OCI-LY3 (cell line): ENCODE measurements around the gene SPDL1.

Experiments used
- H2AFZ ChIP-seq: fragments of 200-600, 300-600 bp; shearing (Covaris generic); 2 replicates; pipeline ENCODE4 v1.6.0; 2014; ENCODE audit warnings: antibody characterized with exemption, low read depth, low read length
- H3K27ac ChIP-seq: fragments of 200-600, 300-600 bp; sonication (generic); 2 replicates; pipeline ENCODE4 v1.5.1; 2014; ENCODE audit warnings: mild to moderate bottlenecking, low read length, moderate library complexity, mixed read lengths
- H3K27me3 ChIP-seq: fragments of 200-600, 300-600 bp; sonication (generic); 2 replicates; pipeline ENCODE4 v1.6.1; 2014; ENCODE audit warnings: low read depth, low read length, mixed read lengths
- H3K36me3 ChIP-seq: fragments of 200-600, 300-600 bp; sonication (generic); replicated peaks from 2 replicates; pipeline ENCODE3; 2014; ENCODE audit warnings: low read depth, low read length, mixed read lengths
- H3K4me1 ChIP-seq: fragments of 300-600, 200-600 bp; sonication (generic); 2 replicates; pipeline ENCODE4 v1.6.1; 2014; ENCODE audit warnings: low read length, mixed read lengths
- H3K4me2 ChIP-seq: fragments of 200-600, 300-600 bp; sonication (generic); 2 replicates; pipeline ENCODE4 v1.6.1; 2014; ENCODE audit warnings: low read length, mixed read lengths
- H3K4me3 ChIP-seq: fragments of 300-600, 200-600 bp; sonication (generic); 2 replicates; pipeline ENCODE4 v1.5.1; 2014; ENCODE audit warnings: antibody characterized with exemption, mild to moderate bottlenecking, low read length, moderate library complexity
- H3K79me2 ChIP-seq: fragments of 300-600, 200-600 bp; shearing (Covaris generic); 2 replicates; pipeline ENCODE4 v1.6.1; 2014; ENCODE audit warnings: mild to moderate bottlenecking, low read length, mixed read lengths
- H3K9ac ChIP-seq: fragments of 300-600, 200-600 bp; shearing (Covaris generic); 2 replicates; pipeline ENCODE4 v1.6.0; 2014; ENCODE audit warnings: mild to moderate bottlenecking, low read length, moderate library complexity
- H3K9me3 ChIP-seq: fragments of 200-600, 300-600 bp; shearing (Covaris generic); 2 replicates; pipeline ENCODE4 v1.6.1; 2014; ENCODE audit warnings: low read length, mixed read lengths; ENCODE audit not compliant: insufficient read depth
- H4K20me1 ChIP-seq: fragments of 200-600, 300-600 bp; sonication (generic); 2 replicates; pipeline ENCODE4 v1.6.1; 2016; ENCODE audit warnings: low read length, mixed read lengths; ENCODE audit not compliant: insufficient read depth
- EZH2phosphoT487 ChIP-seq: fragments of 200-600 bp; shearing (Covaris generic); IDR thresholded peaks from 2 replicates; pipeline ENCODE4 v1.6.1; 2018; ENCODE audit warnings: antibody characterized with exemption, mixed run types, low read depth
- TF ChIP-seq, protein P1 (sequence below): fragments of 200-600, 300-600 bp; sonication (generic); IDR thresholded peaks from 2 replicates; pipeline ENCODE4 v1.5.1; 2014; ENCODE audit warnings: antibody characterized with exemption, low read length, low read depth

SPDL1 gene

GRCh38 chr5:169546346-169546745 is 37.2 kb upstream of the SPDL1 start:
- Histone ChIP-seq H3K4me3 (no peak overlapping the region), H3K79me2 (no peaks in the 10 kb centered on the region), H3K27me3 (peaks cover 72% of the 10 kb centered on the region), H2AFZ (no peak overlapping the region), H3K27ac (no peak overlapping the region), H3K4me2 (no peak overlapping the region), H3K9ac (no peak overlapping the region), H4K20me1 (no peaks in the 10 kb centered on the region), H3K4me1 (peaks cover 11% of the 10 kb centered on the region), H3K9me3 (peaks cover 3% of the 10 kb centered on the region; the same call in 1 of the 2 replicates), H3K36me3 (no peaks in the 10 kb centered on the region)
- TF ChIP-seq EZH2phosphoT487, result no peak
- TF ChIP-seq, protein P1, sequence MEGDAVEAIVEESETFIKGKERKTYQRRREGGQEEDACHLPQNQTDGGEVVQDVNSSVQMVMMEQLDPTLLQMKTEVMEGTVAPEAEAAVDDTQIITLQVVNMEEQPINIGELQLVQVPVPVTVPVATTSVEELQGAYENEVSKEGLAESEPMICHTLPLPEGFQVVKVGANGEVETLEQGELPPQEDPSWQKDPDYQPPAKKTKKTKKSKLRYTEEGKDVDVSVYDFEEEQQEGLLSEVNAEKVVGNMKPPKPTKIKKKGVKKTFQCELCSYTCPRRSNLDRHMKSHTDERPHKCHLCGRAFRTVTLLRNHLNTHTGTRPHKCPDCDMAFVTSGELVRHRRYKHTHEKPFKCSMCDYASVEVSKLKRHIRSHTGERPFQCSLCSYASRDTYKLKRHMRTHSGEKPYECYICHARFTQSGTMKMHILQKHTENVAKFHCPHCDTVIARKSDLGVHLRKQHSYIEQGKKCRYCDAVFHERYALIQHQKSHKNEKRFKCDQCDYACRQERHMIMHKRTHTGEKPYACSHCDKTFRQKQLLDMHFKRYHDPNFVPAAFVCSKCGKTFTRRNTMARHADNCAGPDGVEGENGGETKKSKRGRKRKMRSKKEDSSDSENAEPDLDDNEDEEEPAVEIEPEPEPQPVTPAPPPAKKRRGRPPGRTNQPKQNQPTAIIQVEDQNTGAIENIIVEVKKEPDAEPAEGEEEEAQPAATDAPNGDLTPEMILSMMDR, result no peak

DNA sequence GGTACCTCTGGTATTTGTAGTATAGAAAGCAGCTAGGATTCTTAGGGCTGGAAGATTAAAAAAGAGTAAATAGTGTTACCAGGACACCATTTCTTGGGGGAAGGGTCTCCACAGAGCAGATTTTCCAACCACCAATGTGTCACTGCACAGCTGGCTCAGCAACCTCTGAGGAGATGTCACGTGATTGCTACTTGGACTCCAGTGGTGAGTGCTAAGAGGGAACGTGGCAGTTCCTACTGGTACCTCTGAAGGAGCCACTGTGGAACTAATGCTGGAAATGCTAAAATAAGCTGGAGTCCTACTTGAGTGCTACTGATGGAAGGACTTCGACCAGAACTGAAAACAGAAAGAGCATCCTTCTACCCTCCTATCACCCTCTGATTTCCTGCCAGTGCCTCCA is 36.1 kb upstream of the SPDL1 start:
- Histone ChIP-seq H2AFZ (no peak overlapping the region), H3K27ac (no peak overlapping the region), H3K27me3 (peaks cover 77% of the 10 kb centered on the region), H3K4me3 (no peak overlapping the region), H3K9me3 (no peaks in the 10 kb centered on the region), H3K36me3 (no peaks in the 10 kb centered on the region), H3K79me2 (no peaks in the 10 kb centered on the region), H4K20me1 (no peaks in the 10 kb centered on the region), H3K9ac (no peak overlapping the region), H3K4me1 (peaks cover 20% of the 10 kb centered on the region), H3K4me2 (no peak overlapping the region)
- TF ChIP-seq, protein P1, result no peak
- TF ChIP-seq EZH2phosphoT487, result no peak

- H3K27me3 ChIP-seq, result peaks cover 74% of the 10 kb centered on the region
- H3K9ac ChIP-seq, result no peak overlapping the region
- no peaks in the 10 kb centered on the region for H4K20me1 ChIP-seq
- no peaks in the 10 kb centered on the region for H3K9me3 ChIP-seq
- peaks cover 20% of the 10 kb centered on the region for H3K4me1 ChIP-seq
- H3K36me3 ChIP-seq, result no peaks in the 10 kb centered on the region
- TF ChIP-seq, protein P1, result peak; percentile 60
- no peak for TF ChIP-seq EZH2phosphoT487
- no peak overlapping the region for H2AFZ ChIP-seq
- H3K79me2 ChIP-seq, result no peaks in the 10 kb centered on the region
- no peak overlapping the region for H3K4me3 ChIP-seq
- no peak overlapping the region for H3K27ac ChIP-seq
- no peak overlapping the region for H3K4me2 ChIP-seq
These were observed 35.3 kb upstream of the SPDL1 start for GRCh38 chr5:169548315-169548714.

DNA sequence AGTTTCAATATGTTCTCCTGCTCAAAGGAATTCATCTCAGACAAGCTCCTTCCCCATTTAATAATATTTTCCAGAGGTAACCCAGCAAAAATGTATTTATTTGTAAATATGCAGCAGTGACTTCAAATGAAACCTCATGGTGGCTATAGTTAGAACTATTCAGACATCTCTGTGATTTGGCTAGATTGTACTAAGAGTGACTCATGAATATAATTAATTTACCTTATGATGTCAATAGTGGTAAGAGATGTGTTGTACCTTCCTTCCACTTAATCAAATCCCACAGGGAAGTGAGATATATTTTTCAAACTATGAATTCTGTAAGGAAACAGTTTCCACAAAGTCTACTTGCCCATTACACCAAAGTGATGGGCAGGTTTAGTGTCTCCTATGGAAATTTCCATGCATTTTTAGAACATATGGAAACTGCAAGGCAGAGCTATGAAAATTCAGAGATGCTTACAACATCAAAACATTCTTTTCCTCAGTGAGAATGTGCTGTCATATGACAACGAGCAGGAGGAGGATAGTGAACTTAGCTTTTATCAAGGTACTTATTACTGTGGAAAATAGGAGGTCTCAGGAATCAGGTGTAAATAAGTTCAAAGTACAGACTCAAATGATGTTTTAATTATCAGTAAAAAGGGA is 34.0 kb upstream of the SPDL1 start:
- Histone ChIP-seq H4K20me1 (no peaks in the 10 kb centered on the region), H3K4me1 (peaks cover 24% of the 10 kb centered on the region), H2AFZ (no peak overlapping the region), H3K27me3 (peaks cover 67% of the 10 kb centered on the region), H3K4me3 (no peak overlapping the region), H3K4me2 (no peak overlapping the region), H3K79me2 (no peaks in the 10 kb centered on the region), H3K9me3 (no peaks in the 10 kb centered on the region), H3K9ac (no peak overlapping the region), H3K36me3 (no peaks in the 10 kb centered on the region), H3K27ac (no peak overlapping the region)
- TF ChIP-seq EZH2phosphoT487, result no peak
- TF ChIP-seq, protein P1, result no peak
